ENCODE results near the gene CEP43. TPM values are rescaled to one million over a fixed set of nuclear protein-coding genes. Genes with fewer than 3 reads are reported as not detected.

The CEP43 gene
- total RNA-seq, 4 donors from 2014 or later: 13.0 to 18.6 (median 13.3) TPM

GRCh38 chr6:167007985-167008384 is 8.8 kb downstream of the CEP43 start:
- no peak overlapping the region for H3K27ac ChIP-seq
- 91 to 96% methylated on average over 4 of the region's 4 CpGs for WGBS, 2 donors
- peaks cover 0 to 72% (median 0%) of the 10 kb centered on the region in 3 donors for H3K36me3 ChIP-seq
- no peak for DNase-seq
- intact Hi-C loops (cut with DNase I): no loop called here
- TF ChIP-seq POLR2A (IDR thresholded peaks at IDR 0.05) (no peak), CTCF (IDR thresholded peaks at IDR 0.05) (no peak)
- no peak overlapping the region for H3K4me3 ChIP-seq
- no peaks in the 10 kb centered on the region for H3K9me3 ChIP-seq
- H3K27me3 ChIP-seq: no peaks in the 10 kb centered on the region
- H3K4me1 ChIP-seq: peaks cover 0 to 3% (median 0%) of the 10 kb centered on the region in 3 donors

GRCh38 chr6:167013067-167013466 is 13.9 kb downstream of the CEP43 start:
- H3K27me3 ChIP-seq: no peaks in the 10 kb centered on the region
- H3K9me3 ChIP-seq: no peaks in the 10 kb centered on the region
- WGBS, 2 donors: 27 to 100% methylated on average over 1 of the region's 1 CpG
- H3K27ac ChIP-seq: no peak overlapping the region
- intact Hi-C loops (cut with DNase I): no loop called here
- peaks cover 0 to 84% (median 0%) of the 10 kb centered on the region in 3 donors for H3K36me3 ChIP-seq
- TF ChIP-seq CTCF (IDR thresholded peaks at IDR 0.05): no peak
- TF ChIP-seq POLR2A (IDR thresholded peaks at IDR 0.05): no peak
- no peak overlapping the region for H3K4me3 ChIP-seq
- no peaks in the 10 kb centered on the region for H3K4me1 ChIP-seq
- no peak for DNase-seq

- DNase-seq: no peak
- Histone ChIP-seq H3K27ac (no peak overlapping the region), H3K4me3 (no peak overlapping the region), H3K36me3 (peaks cover 0 to 84% (median 0%) of the 10 kb centered on the region in 3 donors), H3K9me3 (no peaks in the 10 kb centered on the region), H3K27me3 (no peaks in the 10 kb centered on the region), H3K4me1 (no peaks in the 10 kb centered on the region)
- TF ChIP-seq CTCF (IDR thresholded peaks at IDR 0.05): no peak
- no peak for TF ChIP-seq POLR2A (IDR thresholded peaks at IDR 0.05)
- 94 to 95% methylated on average over 4 of the region's 4 CpGs for WGBS, 2 donors
- intact Hi-C loops (cut with DNase I): no loop called here
Observed at GRCh38 chr6:167013946-167014345, 14.7 kb downstream of the CEP43 start.

GRCh38 chr6:167015302-167015701 is 16.1 kb downstream of the CEP43 start:
- Histone ChIP-seq H3K4me1 (no peaks in the 10 kb centered on the region), H3K9me3 (no peaks in the 10 kb centered on the region), H3K27me3 (no peaks in the 10 kb centered on the region), H3K4me3 (no peak overlapping the region), H3K27ac (no peak overlapping the region), H3K36me3 (peaks cover 0 to 85% (median 0%) of the 10 kb centered on the region in 3 donors)
- DNase-seq: no peak
- intact Hi-C loops (cut with DNase I): no loop called here
- WGBS, 2 donors: 87 to 97% methylated on average over 9 of the region's 9 CpGs
- no peak for TF ChIP-seq CTCF (IDR thresholded peaks at IDR 0.05)
- no peak for TF ChIP-seq POLR2A (IDR thresholded peaks at IDR 0.05)

GRCh38 chr6:167020206-167020605 is 21.0 kb downstream of the CEP43 start:
- TF ChIP-seq POLR2A (IDR thresholded peaks at IDR 0.05) (no peak), CTCF (IDR thresholded peaks at IDR 0.05) (no peak)
- intact Hi-C loops (cut with DNase I): no loop called here

More at GRCh38 chr6:167020206-167020605, 21.0 kb downstream of the CEP43 start:
- Histone ChIP-seq H3K4me3 (no peak overlapping the region), H3K9me3 (no peaks in the 10 kb centered on the region), H3K27me3 (no peaks in the 10 kb centered on the region), H3K4me1 (no peaks in the 10 kb centered on the region), H3K36me3 (peaks cover 0 to 70% (median 0%) of the 10 kb centered on the region in 3 donors), H3K27ac (no peak overlapping the region)
- DNase-seq: no peak
- WGBS, 2 donors: 73 to 91% methylated on average over 3 of the region's 3 CpGs

All from esophagus squamous epithelium (tissue), 5 donors.